GM21619 (cell line): ENCODE measurements around the gene MAD1L1.
"Not testable (repeated sequence)": the region's sequence is repeated elsewhere in the genome, so short reads cannot be mapped to it uniquely, and the experiment has no call there.

Source experiments
- ATAC-seq: cut with Tn5 transposase; IDR thresholded peaks from one replicate; pipeline ENCODE4 v1.9.1; 2021; ENCODE audit not compliant: unreplicated experiment

The MAD1L1 gene

DNA sequence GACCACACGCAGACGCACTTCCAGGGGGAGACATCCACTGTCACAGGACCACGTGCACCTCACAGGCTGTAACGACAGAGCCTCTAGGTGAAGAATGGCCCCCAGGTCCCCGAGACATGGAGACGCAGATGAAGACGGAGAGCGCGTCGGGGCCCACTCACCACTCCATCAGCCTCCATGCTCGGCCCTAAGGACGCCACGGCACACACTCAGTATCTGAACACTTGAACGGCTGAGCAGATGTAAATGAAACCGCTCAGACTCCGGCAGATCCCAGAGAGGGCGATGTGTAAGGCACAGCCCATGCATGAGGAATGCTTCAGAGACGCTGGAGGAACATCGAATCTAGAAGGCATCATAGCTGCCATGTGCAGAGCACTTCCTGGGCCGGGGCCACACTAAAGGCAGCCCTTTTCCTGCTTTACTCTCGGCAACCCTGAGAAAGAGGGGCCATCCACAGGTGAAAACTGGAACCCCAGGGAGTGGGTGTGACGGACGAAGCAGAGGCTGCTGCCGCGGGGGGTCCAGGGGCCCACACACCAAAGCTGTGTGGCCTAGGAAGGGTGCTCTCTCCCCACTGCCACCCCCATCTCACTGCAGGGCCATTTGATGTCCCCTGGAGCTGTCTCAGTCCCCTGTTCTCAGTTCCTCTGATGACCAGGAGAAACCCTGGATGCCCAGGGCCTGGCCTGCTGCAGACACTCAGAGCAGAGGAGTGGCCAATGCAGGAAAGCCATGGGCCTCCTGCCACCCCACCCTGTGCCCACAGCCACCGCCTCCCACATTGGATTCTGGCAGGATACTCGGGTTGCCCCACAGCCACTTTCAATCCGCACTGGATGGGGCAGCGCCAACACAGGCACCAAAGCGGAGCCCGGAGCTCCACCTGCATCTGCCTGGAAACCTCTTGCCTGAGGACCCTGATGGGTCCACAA is 253.8 kb downstream of the MAD1L1 start:
- no peak for ATAC-seq

DNA sequence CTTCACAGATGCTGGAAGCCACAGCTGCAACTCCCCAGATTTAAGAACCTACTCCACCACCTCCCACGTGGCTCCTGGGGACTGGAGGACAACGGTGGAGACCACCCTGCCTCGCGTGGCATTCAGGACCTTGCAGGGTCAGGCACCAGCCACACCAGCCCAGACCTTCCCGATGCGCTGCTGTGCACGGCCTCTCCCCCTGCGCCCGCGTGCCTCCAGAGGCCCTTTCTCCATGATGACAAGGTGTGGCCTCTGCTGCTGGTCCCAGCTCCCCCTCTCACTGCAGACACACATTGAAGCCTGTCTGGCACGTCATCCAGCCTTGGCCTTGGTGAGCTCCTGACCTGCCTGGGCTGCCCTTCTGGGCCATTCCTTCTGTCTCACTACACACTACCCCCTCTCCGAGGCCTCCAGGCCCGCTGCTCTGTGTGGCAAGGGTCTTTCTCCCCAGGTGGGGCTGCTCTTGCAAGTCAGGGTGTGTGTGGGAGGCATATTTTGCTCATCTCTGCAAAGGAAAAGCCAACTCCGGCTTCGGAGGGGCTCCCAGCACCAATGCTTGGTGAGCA is 254.8 kb downstream of the MAD1L1 start:
- no peak for ATAC-seq

DNA sequence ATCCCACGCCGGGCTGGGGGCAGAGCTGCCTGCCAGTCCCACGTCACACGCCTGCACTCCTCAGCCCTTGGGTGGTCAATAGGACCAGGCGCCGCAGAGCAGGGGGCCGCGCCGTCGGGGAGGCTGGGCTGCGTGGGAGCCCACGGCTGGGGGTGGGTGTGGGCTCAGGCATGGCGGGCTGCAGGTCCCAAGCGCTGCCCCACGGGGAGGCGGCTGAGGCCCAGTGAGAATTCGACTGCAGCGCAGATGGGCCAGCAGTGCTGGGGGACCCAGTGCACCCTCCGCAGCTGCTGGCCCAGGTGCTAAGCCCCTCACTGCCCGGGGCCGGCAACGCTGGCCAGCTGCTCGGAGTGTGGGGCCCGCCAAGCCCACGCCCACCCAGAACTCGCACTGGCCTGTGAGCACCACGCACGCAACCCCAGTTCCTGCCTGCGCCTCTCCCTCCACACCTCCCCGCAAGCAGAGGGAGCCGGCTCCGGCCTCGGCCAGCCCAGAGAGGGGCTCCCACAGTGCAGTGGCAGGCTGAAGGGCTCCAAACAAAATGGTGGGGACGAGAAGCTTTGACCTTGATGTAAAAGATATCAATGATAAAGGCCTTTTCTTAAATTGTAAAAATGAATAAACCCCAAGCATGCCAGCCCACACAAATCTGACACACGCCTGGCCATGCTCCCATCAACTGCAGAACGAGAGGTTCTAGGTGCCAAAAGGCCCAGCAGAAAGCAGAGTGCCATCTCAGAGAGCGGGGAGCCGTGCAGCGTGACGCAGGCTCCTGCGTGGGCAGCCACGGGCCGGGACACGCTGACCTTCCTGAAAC is 255.5 kb downstream of the MAD1L1 start:
- ATAC-seq, result no peak

DNA sequence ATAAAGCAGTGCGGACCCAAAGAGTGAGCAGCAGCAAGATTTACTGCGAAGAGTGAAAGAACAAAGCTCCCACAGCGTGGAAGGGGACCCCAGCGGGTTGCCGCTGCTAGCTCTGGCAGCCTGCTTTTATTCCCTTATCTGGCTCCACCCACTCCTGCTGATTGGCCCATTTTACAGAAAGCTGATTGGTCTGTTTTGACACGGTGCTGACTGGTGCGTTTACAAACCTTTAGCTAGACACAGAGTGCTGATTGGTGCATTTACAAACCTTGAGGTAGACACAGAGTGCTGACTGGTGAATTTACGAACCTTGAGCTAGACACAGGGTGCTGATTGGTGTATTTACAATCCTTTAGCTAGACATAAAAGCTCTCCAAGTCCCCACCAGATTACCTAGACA is 256.2 kb downstream of the MAD1L1 start:
- ATAC-seq, result not testable (repeated sequence)

DNA sequence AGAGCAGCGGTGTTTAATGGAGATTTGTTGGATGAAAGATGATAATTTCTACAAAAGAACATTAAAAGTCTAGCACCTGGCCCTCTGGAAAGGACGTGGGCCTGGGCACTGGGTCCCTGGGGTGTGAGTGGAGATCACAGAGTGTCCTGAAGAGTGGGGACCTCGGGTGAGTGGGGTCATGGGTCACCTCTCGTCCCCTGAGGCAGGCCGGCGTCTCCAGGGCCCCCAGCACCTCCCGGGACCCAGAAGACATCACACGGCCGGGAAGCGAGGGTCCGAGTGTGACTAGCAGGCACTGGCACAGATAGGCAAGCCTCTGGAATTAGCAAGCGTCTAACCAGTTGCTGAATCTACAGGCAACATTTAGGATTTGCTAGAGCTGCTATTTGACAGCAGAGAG is 257.2 kb downstream of the MAD1L1 start:
- no peak for ATAC-seq

DNA sequence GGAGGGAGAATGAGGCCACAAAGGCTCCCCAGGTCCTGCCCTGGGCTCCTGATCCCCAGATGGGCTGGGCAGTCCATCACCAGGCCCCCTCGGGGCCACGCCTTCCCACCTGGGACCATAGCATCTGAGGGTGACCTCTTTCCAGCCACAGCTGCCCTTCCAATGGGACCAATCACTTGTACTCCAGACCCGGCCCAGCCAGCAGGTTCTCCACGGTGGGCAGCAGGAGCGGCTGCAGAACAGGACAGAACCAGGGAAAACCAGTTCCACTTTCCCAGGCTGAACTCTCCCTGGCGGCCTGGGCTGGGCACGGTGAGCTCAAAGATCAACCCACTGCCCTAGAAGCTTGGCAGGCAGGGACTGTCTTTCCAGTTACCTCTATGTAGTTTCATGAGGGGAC is 257.6 kb downstream of the MAD1L1 start:
- no peak for ATAC-seq

DNA sequence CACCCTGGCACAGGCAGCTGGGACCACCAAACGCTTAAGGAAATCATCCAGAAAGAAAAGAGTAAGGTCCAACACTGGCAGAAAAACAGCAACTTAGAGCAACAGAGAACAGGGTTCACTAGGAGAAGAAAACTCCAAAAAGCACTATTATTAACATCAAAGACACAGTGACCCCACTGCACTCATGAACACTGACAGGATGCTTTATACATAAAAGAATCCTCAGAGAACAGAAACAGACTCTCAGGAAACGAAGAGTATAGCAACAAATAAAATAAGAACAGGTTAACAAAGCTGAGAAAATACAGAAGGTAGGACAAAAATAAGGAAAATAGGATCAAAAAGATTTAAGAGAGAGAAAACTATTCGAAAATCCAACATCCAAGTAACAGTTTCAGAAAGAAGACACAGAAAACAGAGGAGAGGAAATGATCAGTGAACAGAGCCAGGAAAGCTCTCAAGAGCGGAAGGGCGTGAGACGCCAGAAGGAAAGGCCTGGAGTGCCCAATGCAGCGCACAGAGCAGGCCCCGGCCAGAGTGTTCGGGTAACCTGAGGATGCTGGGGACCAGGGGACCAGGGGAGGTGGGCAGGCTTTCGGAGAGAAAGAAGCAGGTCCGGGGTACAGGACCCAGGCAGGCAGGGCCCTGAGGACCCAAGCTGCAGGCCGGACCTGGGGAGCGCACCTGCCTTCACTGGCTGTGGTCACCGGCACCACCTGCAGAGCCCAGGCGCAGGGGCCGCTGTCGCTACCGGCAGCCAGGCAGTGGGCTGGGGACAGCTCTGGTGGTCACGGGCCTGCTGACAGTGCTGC is 258.2 kb downstream of the MAD1L1 start:
- no peak for ATAC-seq

DNA sequence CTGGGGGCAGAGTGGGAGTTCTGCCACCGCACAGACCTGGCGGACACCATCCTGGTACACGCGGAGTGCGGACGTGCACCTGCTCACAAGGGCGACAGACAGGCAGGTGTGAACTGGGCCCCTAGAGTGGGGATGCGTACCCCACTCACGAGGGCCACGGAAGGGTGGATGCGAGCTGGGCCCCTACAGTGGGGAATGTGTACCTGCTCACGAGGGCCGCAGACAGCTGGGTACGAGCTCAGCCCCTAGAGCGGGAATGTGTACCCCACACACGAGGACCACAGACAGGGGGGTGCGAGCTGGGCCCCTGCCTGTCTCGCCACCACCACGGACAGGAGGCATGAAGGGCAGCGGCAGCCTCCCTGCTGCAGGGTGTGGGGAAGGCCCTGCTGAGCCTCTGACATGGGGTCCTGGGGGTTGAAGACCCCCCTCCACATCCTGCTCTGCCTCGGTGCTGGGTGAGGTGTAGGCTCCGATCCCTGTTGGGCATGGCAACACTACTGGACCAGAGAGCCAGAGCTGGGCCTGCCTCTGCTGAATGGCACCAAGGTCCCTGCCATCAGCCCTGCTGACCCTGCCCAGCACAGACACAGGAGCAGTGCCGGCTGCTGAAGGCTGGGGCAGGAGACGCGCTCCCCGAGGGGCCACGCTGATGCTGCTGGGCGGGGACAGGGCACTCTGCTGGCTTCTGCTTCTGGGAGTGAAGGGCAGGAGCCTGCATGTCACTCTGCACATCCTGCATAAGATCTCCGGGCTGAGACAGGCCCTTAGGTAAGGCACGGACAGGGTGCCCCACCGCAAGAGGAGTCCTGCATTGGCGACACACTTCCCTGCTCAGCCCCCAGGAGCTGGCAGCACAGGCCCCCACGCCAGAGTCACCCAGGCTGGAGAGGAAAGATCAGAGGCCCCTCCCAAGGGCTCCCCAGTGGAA is 259.2 kb downstream of the MAD1L1 start:
- no peak for ATAC-seq

DNA sequence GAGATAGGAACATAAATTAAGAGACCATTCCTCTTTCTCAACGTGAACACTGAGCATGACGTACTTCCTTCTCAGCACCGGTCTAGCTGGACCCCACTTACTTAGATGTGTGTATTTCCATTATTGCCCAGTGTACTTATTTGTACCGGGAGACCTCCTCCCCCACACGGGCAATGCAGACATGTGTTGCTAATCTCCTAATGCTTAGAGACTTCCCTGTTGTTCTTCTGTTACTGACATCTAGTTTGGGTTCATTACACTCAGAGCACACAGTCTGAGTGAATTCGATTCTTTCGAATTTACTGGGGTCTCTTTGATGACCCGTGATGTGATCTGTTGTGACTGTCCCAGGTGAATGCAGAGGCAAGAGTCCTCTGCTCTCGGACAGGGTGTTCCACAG is 260.0 kb downstream of the MAD1L1 start:
- no peak for ATAC-seq

DNA sequence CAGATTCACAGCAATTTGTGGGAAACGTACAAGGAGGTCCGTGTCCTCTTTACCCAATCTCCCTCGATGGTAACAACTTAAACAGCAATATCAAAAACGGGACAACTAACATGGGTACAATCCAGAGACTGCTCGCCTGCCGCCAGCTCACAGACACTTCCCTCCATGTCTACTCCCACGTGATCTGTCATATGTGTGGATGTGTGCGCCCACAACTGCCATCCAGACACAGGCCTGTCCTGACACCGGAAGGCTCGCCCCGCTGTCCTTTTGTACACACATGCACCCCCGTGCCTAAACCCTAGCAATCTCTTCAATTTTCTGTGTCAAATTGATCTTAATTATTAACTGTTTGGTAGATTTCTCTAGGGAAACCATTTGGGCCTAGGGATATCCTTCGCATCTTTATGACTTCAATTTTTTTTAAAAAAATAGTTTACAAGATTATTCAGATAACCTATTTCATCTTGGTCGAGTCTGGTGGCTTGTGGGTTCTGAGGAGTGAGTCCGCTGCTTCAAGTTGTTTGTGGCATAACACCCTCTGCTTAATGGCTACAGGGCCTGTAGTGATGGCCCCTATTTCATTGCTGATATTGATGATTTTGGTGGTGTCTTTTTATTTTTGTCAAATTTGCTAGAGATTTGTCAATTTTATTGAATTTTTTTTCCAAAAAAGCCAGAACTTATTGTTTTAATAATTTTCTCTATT is 260.6 kb downstream of the MAD1L1 start:
- ATAC-seq, result no peak

DNA sequence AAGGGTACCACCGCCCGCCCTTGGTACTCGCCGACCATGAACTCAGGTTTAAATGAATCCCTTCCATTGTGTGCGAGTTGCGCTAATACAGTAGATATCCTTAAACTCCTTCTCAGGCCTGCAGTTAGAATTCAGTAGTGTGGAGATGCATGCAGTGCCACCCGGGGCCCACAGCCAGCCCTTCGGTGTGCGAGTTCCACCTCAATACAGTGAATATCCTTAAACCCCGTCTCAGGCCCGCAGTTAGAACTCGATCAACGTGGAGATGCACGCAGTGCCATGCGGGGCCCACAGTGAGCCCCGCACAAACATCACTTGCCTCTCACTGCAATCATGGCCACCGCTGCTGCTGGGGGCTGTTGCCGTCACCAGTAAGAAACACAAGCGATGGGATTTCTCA is 261.9 kb downstream of the MAD1L1 start:
- no peak for ATAC-seq

DNA sequence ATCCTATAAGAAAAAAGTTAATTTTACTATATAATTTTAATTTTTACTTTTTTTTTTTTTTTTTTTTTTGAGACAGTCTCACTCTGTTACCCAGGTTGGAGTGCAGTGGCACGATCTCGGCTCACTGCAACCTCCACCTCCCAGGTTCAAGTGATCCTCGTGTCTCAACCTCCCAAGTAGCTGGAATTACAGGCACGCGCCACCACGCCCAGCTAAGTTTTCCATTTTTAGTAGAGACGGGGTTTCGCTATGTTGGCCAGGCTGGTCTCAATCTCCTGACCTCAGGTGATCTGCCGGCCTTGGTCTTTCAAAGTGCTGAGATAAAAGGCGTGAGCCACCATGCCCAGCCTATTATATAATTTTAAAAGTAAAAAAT is 262.5 kb downstream of the MAD1L1 start:
- not testable (repeated sequence) for ATAC-seq

DNA sequence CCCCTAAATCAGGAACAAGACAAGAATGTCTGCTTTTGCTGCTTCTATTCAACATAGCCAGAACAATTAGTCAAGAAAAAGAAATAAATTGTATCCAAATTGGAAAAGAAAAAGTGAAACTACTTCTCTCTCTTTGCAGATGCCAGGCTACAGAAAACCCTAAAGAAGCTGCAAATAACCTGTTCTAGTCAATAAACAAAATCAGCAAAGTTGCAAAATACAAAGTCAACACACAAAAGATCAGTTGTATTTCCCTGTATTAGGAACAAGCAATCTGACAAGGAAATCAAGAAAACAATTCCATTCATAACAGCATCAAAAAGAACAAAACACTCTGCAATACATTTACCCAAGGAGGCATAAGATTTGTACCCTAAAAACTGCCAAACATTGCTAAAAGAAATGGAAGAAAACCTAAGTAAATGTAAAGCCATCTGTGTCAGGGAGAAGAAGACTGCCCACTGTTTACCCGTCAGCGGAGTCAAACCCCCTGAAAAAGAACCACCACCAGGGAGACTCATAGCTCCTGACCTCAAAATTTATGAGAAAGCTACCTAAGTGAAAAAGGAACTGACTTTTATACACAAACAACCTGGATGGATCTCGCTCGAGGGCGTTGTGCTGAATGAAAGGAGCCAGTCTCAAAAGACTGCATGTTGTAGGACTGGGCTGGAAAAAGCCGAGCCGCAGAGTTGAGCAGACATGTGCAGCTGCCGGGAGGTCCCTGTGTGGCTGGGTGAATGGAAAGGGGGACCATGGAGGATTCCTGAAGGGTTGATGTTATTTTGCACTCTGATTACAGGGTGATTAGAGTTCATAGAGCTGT is 263.1 kb downstream of the MAD1L1 start:
- ATAC-seq, result no peak

DNA sequence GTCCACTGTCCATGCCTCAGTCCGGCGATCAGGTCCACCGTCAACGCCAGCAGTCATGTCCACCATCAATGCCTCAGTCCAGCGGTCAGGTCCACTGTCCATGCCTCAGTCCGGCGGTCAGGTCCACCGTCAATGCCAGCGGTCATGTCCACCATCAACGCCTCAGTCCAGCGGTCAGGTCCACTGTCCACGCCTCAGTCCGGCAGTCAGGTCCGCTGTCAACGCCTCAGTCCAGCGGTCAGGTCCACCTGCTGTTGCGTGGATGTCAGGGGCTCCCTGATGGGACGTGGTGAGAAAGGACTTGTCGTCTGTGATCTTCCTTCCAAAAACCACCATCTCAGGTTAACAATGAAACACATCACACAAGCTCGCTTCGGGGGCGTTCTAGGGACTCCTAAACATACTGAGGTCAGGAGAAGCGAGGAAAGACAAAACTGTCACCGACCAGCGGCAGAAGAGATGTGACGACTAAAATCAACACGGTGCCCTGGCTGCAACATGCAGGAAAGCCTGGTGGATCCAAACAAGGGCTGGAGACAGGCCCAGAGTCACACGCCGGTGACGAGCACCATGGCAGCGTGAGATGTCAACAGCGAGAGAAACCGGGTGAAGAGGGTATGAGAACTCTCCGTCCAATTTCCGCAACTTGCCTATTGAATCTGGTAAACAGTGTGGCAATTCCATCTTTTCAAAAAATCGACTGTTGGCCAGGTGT is 264.2 kb downstream of the MAD1L1 start:
- ATAC-seq, result no peak

DNA sequence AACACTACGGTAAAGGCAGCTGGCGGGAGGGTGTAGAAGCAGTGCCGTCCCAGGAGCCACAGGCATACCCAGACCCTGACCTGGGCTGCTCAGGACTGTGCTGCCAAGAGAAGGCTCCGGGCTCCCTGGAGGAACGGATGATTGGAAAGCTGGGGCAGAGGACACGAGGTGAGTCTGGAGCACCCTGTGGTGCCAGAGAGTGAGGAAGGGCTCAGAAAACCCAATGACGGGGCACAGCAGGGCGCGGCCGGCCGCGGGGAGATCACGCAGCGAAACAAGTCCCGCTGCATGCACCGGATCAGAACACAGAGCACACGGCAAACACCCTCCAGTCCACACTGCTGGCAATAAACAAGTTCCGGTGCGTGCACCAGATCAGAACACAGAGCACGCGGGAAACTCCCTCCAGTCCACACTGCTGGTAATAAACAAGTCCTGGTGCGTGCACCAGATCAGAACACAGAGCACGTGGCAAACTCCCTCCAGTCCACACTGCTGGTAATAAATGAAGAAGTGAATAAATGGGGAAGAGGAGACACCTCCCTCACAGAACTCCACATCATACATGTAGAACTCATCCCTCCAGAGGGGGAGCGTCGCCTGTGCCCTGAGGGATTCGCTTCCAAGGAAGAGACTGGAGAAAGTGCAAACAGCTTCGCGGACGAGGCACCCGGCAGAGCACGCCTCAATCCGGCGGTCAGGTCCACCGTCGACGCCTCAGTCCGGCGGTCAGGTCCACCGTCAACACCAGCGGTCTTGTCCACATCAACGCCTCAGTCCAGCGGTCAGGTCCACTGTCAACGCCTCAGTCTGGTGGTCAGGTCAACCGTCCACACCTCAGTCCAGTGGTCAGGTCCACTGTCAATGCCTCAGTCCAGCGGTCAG is 265.0 kb downstream of the MAD1L1 start:
- ATAC-seq, result no peak

DNA sequence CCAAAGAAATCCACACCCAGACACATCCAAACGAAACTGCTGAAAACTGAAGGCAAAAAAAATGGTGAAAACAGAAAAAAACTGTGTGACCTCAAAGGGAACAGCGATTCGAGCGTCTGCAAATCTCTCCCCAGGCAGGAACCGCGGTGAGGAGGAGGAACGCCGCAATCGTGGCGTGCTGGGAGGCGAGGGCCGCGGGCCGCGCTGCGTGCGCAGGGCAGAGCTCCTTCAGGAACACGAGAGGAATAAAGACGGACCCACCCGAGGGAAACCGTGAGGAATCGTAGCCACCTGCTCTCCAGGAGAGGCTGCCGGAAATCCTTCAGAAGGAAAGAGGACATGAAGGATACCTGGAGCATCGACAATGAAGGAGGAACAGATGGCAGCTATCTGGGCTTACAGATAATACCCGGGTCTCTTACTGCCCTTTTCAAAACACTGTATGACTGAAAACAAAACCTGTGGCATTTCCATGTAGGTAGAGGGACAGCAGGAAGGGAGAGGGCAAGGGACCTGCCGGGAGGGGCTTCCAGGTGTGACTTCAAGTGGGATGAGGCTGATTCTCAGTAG is 266.0 kb downstream of the MAD1L1 start:
- no peak for ATAC-seq
